Right lobe of liver (tissue), 6 donors: Measurements from ENCODE around the gene PLS1. TPM values are rescaled to one million over a fixed set of nuclear protein-coding genes. Genes with fewer than 3 reads are reported as not detected.

Experiments used
- ATAC-seq, 4 donors: fragments of 200-7000 bp; cut with Tn5 transposase; one replicate each; pipeline ENCODE4 v1.9.1; 2020; ENCODE audit warnings: mild to moderate bottlenecking in 4 of 4, moderate library complexity in 4 of 4
- DNase-seq, 3 donors: peaks; one replicate each; pipeline ENCODE4 v3.0.0-alpha.2; 2020
- H3K27ac ChIP-seq, 3 donors: fragments of 200-600 bp; one replicate each; pipeline ENCODE4 v1.8.0; 2022
- H3K27me3 ChIP-seq, 2 donors: fragments of 200-600 bp; one replicate each; pipeline ENCODE4 v1.8.0; 2022
- H3K36me3 ChIP-seq, 4 donors: fragments of 200-600 bp; sonication (generic) in 1 of 4; one replicate each; pipeline versions ENCODE4 v1.5.1 to v1.8.0; 2017 to 2022; ENCODE audit warnings: control low read depth in 1 of 4
- H3K4me1 ChIP-seq, 4 donors: fragments of 200-600 bp; sonication (generic) in 1 of 4; one replicate each; pipeline versions ENCODE4 v1.5.1 to v1.8.0; 2017 to 2022; ENCODE audit warnings: control low read depth in 1 of 4
- H3K4me3 ChIP-seq, 3 donors: fragments of 200-600 bp; one replicate each; pipeline ENCODE4 v1.8.0; 2022
- H3K9me3 ChIP-seq, 4 donors: fragments of 200-600 bp; sonication (generic) in 1 of 4; one replicate each; pipeline versions ENCODE4 v1.5.1 to v1.8.0; 2017 to 2022; ENCODE audit warnings: control low read depth in 1 of 4
- POLR2A ChIP-seq: fragments of 450-650 bp; IDR thresholded peaks from one replicate; pipeline ENCODE4 v1.6.1; 2017; ENCODE audit warnings: antibody characterized with exemption, mild to moderate bottlenecking
- WGBS: methylation state at CpG from one replicate; pipeline ENCODE4 v1.1.6; 2018; ENCODE audit warnings: low coverage, low lambda C conversion rate; ENCODE audit not compliant: insufficient coverage; ENCODE audit errors: missing lambda C conversion rate; 5-methylcytosine and 5-hydroxymethylcytosine counted together
- intact Hi-C, 2 donors: fragments of 100-400 bp; cut with DNase I; formaldehyde crosslinking; loops; one replicate each; pipeline versions ENCODE4 v1.11.2 to v1.14.1; 2022
- total RNA-seq, 6 experiments: library from RNA; depleted of rRNA in 2 of 6; stranded (reverse); fragments of >200 nt in 2 of 6; fragmentation: NEBNext Ultra II Directional in 3 of 6; extraction: Animal tissue kit (Norgen Biotek cat#: 25700) in 3 of 6; gene quantifications; one replicate each; pipeline versions ENCODE4 v1.1.0 to v1.2.4, GENCODE V29; 2016 to 2023
- TF ChIP-seq, protein P1 (sequence below), 4 donors: fragments of 200-600 bp in 3 of 4; fragments of 450-650 bp in 1 of 4; IDR thresholded peaks; one replicate each; pipeline versions ENCODE4 v1.5.1 to v1.8.0; 2016 to 2022; ENCODE audit warnings: antibody characterized with exemption in 4 of 4, mild to moderate bottlenecking in 2 of 4
- donor health status: DM: no; HTN: yes; CAD: no.
- donor health status: DM: no; HTN: no; CAD: no.
- donor health status: DM: no; HTN: no; CAD: no.
- donor health status: DM: no; HTN: yes; CAD: no.
- donor health status: DM: no; HTN: yes; CAD: no.

The PLS1 gene
- total RNA-seq, 6 experiments from 2014 or later = 13.0 to 30.5 (median 18.2) TPM

DNA sequence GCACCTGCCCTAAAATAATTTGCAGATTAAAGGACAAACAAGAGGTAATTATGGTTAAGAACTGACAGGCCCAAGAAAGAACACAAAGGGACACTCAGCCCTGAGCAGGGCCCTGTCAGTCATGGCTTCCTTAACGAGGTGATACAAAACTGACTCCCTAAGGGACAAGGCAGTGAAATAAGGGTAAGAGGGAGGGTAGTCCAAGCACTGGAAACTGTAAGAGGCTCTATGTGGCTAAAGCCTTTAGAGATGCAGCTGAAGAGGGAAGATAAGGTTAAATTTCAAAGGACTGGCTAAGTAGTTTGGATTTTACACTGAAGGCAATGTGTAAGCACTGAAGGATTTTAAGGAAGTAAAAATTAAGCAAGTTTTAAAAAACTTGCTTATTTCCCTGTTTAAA lies 21.5 kb upstream of the PLS1 start:
- ATAC-seq (no peak), DNase-seq (no peak)
- Histone ChIP-seq H3K27me3 (no peaks in the 10 kb centered on the region), H3K36me3 (no peaks in the 10 kb centered on the region), H3K4me1 (peaks cover 0 to 12% (median 6%) of the 10 kb centered on the region in 4 donors), H3K27ac (no peak overlapping the region), H3K9me3 (no peaks in the 10 kb centered on the region), H3K4me3 (no peak overlapping the region)
- WGBS = 60% methylated on average over 1 of the region's 1 CpG
- intact Hi-C loops = no loop called here
- TF ChIP-seq, protein P1, sequence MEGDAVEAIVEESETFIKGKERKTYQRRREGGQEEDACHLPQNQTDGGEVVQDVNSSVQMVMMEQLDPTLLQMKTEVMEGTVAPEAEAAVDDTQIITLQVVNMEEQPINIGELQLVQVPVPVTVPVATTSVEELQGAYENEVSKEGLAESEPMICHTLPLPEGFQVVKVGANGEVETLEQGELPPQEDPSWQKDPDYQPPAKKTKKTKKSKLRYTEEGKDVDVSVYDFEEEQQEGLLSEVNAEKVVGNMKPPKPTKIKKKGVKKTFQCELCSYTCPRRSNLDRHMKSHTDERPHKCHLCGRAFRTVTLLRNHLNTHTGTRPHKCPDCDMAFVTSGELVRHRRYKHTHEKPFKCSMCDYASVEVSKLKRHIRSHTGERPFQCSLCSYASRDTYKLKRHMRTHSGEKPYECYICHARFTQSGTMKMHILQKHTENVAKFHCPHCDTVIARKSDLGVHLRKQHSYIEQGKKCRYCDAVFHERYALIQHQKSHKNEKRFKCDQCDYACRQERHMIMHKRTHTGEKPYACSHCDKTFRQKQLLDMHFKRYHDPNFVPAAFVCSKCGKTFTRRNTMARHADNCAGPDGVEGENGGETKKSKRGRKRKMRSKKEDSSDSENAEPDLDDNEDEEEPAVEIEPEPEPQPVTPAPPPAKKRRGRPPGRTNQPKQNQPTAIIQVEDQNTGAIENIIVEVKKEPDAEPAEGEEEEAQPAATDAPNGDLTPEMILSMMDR (IDR thresholded peaks at IDR 0.05) = no peak
- no peak for TF ChIP-seq POLR2A

DNA sequence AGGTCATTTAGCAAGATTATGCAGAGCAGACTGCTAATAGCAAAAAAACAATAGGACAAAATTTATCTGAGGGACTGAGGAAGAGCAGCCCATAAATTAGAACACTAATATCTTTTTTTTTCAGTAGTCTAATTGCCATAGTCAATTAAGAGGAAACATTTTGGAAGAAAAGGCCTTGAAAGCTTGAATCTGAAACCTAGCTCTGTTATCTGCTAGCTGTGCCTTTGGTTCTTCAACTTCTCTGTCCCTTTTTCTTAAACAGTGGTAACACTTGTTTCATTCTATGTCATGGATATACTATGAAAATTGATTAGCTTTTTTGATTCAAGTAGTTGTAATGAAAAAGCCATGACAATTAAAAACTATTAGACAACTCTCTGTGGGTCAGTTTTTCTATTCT lies 19.4 kb upstream of the PLS1 start:
- Histone ChIP-seq H3K36me3 (no peaks in the 10 kb centered on the region), H3K27me3 (no peaks in the 10 kb centered on the region), H3K4me1 (peaks cover 0 to 14% (median 6%) of the 10 kb centered on the region in 4 donors), H3K27ac (no peak overlapping the region), H3K4me3 (no peak overlapping the region), H3K9me3 (no peaks in the 10 kb centered on the region)
- no peak for ATAC-seq
- TF ChIP-seq, protein P1 (IDR thresholded peaks at IDR 0.05) = no peak
- no peak for TF ChIP-seq POLR2A
- no peak for DNase-seq
- intact Hi-C loops = no loop called here

DNA sequence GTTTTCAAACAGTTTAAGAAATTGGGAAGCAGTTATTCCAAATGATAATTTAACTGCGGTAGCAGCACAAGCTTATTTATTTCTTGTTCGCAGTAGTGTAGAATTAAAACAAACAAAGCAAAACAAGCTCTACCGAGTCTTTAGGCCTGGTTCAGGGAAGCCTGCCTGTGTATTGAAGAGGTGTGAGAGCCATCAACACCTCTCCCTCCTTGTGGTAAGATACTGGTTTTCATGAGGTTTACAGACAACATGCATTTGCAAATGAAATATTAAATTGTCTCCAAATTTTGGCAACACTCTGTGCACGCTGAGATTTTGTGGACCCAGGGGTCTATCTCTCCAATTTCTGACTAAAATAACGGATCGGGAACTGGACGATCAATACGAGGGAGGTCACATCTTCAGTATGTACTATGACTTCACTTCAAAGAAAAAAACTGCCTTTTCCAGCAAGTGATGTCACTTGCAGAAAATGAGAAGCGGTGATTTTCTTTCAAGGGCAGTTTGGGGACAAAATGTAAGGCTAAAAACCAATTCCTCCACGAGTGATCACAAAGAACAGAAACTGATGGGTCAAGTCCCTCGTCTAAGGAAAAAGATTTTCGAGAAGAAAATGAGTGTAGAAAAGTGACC lies 18.4 kb upstream of the PLS1 start:
- peak overlapping the region; percentile 90 to 93 (median 92) for H3K27ac ChIP-seq
- H3K4me3 ChIP-seq = peak overlapping the region; percentile 70 to 80 (median 72)
- H3K36me3 ChIP-seq = no peaks in the 10 kb centered on the region
- ATAC-seq (peak in 1 of 4 donors; percentile 7), DNase-seq (no peak)
- peaks cover 0 to 14% (median 6%) of the 10 kb centered on the region in 4 donors for H3K4me1 ChIP-seq
- TF ChIP-seq, protein P1 (IDR thresholded peaks at IDR 0.05) = no peak
- no peak for TF ChIP-seq POLR2A
- no peaks in the 10 kb centered on the region for H3K9me3 ChIP-seq
- 1% methylated on average over 12 of the region's 12 CpGs for WGBS
- no peaks in the 10 kb centered on the region for H3K27me3 ChIP-seq
- intact Hi-C loops = no loop called here

DNA sequence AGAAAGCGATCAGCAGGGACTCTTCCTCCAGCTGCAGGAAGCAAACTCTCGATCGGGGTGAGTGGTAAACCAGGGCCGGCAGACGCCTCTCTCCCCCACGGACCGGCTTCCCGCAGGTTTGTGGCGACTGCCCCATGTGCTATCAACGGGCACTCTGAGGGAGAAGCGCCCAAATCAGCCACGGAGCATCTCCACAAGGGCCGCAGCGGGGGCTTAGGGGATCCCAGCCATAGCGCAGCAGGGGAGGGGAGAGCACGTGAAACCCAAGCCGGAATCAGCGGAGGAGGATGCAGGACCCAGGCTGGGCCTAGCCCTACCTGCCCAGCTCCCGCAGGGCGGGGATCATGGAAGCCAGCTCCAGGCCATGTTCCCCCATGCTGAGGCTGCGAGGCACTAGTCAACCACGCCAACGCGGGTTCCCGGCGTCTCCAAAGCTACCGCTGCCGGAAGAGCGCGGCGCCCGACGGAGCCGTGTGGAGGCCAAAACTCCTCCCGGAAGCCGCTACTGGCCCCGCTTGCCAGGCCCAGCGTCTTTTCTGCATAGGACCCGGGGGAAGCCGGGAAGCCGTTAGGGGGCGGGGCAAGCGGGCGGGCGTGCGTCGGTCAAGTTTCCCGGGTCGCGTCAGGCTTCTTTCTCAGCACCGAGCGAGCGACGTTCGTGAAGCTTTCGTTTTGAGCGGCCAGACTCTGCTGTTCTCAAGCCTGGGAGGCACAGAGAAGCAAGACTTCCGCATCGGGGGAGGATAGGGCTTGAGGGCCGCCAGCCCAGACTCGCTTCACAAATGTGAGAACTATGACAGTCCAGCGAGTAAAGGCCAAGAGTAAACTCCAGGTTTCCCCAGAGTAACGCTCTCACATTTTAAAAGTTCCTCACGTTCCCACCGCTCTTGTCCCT lies 17.6 kb upstream of the PLS1 start, which contains the start of gene ATR:
Gene ATR, minus strand, starts transcription at position 405 of the 895 bp plus-strand sequence. Its CDS starts 29 bp downstream, at position 376.
- Histone ChIP-seq H3K36me3 (no peaks in the 10 kb centered on the region), H3K9me3 (no peaks in the 10 kb centered on the region), H3K4me1 (peaks cover 0 to 14% (median 6%) of the 10 kb centered on the region in 4 donors), H3K27ac (peak within 1 kb of the TSS; percentile 90 to 93 (median 92)), H3K27me3 (no peaks in the 10 kb centered on the region), H3K4me3 (peak within 1 kb of the TSS; percentile 70 to 80 (median 72))
- peak; percentile 81 for TF ChIP-seq POLR2A
- TF ChIP-seq, protein P1 (IDR thresholded peaks at IDR 0.05) = no peak
- peak; percentile 93 to 98 (median 98) for ATAC-seq
- intact Hi-C loops = no loop called here
- WGBS = 0% methylated on average over 17 of the region's 65 CpGs
- peak; percentile 97 to 99 (median 98) for DNase-seq
